Stimulated activated CD8-positive, alpha-beta memory T cell treated with anti-CD3 and anti-CD28 coated beads, Interleukin-12 subunit alpha, Interleukin-12 subunit beta, amount 100 ng/mL, for 4 hours (primary cell): Measurements from ENCODE around the gene NIM1K.
"Not testable (repeated sequence)": the region's sequence is repeated elsewhere in the genome, so short reads cannot be mapped to it uniquely, and the experiment has no call there.

Source experiments
- DNase-seq: peaks from one replicate; pipeline ENCODE4 v3.0.0-alpha.2; 2020; ENCODE audit warnings: low read depth

NIM1K gene

GRCh38 chr5:43190755-43191603 lies 1.0 kb upstream of the NIM1K start:
- DNase-seq = no peak

- DNase-seq = no peak
Measured at GRCh38 chr5:43192558-43193180, 644 bp downstream of the NIM1K start.

- DNase-seq = no peak
Measured at GRCh38 chr5:43193181-43193893, 1.3 kb downstream of the NIM1K start.

- DNase-seq = no peak
Measured at GRCh38 chr5:43193894-43194265, 1.9 kb downstream of the NIM1K start.

- DNase-seq = no peak
Measured at GRCh38 chr5:43195670-43196265, 3.7 kb downstream of the NIM1K start.

- DNase-seq = no peak
Measured at GRCh38 chr5:43197535-43197934, 5.5 kb downstream of the NIM1K start.

GRCh38 chr5:43201442-43201841 lies 9.4 kb downstream of the NIM1K start:
- not testable (repeated sequence) for DNase-seq

GRCh38 chr5:43202380-43202779 lies 10.4 kb downstream of the NIM1K start:
- no peak for DNase-seq

- no peak for DNase-seq
Measured at GRCh38 chr5:43203373-43203772, 11.3 kb downstream of the NIM1K start.

- DNase-seq = no peak
Measured at GRCh38 chr5:43204958-43205357, 12.9 kb downstream of the NIM1K start.

- no peak for DNase-seq
Measured at GRCh38 chr5:43207601-43208000, 15.6 kb downstream of the NIM1K start.

- DNase-seq = no peak
Measured at GRCh38 chr5:43208658-43209057, 16.6 kb downstream of the NIM1K start.

- DNase-seq = no peak
Measured at GRCh38 chr5:43209060-43209459, 17.0 kb downstream of the NIM1K start.

- DNase-seq = no peak
Measured at GRCh38 chr5:43209833-43210232, 17.8 kb downstream of the NIM1K start.

- DNase-seq = no peak
Measured at GRCh38 chr5:43210570-43210969, 18.5 kb downstream of the NIM1K start.

GRCh38 chr5:43213951-43214350 lies 21.9 kb downstream of the NIM1K start:
- DNase-seq = no peak

GRCh38 chr5:43215073-43215631 lies 23.1 kb downstream of the NIM1K start:
- DNase-seq = no peak

GRCh38 chr5:43216941-43217340 lies 24.9 kb downstream of the NIM1K start:
- DNase-seq = no peak

- DNase-seq = no peak
Measured at GRCh38 chr5:43219120-43219519, 27.1 kb downstream of the NIM1K start.

- no peak for DNase-seq
Measured at GRCh38 chr5:43221502-43221901, 29.5 kb downstream of the NIM1K start.

GRCh38 chr5:43225649-43226245 lies 33.7 kb downstream of the NIM1K start:
- no peak for DNase-seq

- DNase-seq = no peak
Measured at GRCh38 chr5:43227655-43228054, 35.6 kb downstream of the NIM1K start.
